H1 (cell line): Measurements from ENCODE around the gene USH2A. TPM values are rescaled to one million over a fixed set of nuclear protein-coding genes. Genes with fewer than 3 reads are reported as not detected.

ENCODE experiments used
- KDM4A ChIP-seq: IDR thresholded peaks from one replicate; pipeline ENCODE4 v1.7.1; 2012; ENCODE audit warnings: low read depth, mild to moderate bottlenecking, moderate library complexity, low read length, inconsistent platforms; ENCODE audit not compliant: severe bottlenecking
- MAFK ChIP-seq: IDR thresholded peaks from 2 replicates; pipeline ENCODE4 v1.6.1; 2012; ENCODE audit warnings: low read depth, mild to moderate bottlenecking, improper control_type of control experiment, low read length
- PHF8 ChIP-seq: fragments of 200-600 bp; sonication (generic); conservative IDR thresholded peaks from 2 replicates; pipeline ENCODE4 v1.7.1; 2012; ENCODE audit warnings: low read depth, mild to moderate bottlenecking, inconsistent platforms, low read length, moderate library complexity
- POU5F1 ChIP-seq: IDR thresholded peaks from 2 replicates; pipeline ENCODE4 v1.6.1; 2011; ENCODE audit warnings: low read depth, mild to moderate bottlenecking, low read length, moderate library complexity
- polyA plus RNA-seq, 7 experiments: library from polyadenylated mRNA; depleted of rRNA in 3 of 7; stranded (reverse) in 5 of 7; unstranded in 2 of 7; fragments of >200 nt in 5 of 7; fragments of 200-250 nt in 2 of 7; gene quantifications; 1 replicate in 5 of 7; 2 replicates in 1 of 7; 4 replicates in 1 of 7; pipeline versions ENCODE4 v1.2.1 to v1.2.3, GENCODE V29; 2011 to 2013; ENCODE audit warnings: missing spikeins in 2 of 7, mixed read lengths in 2 of 7
- total RNA-seq: library from RNA; stranded (reverse); fragmentation: NEBNext Ultra II Directional; extraction: Animal tissue kit (Norgen Biotek cat#: 25700); gene quantifications from 2 replicates; pipeline ENCODE4 v1.2.1, GENCODE V29; 2021

USH2A gene
- total and polyA plus RNA-seq, 2 of the 8 experiments (the other 6 are each of a cell fraction or from before 2014, with no cell fraction given) = 0.02 to 0.17 TPM

DNA sequence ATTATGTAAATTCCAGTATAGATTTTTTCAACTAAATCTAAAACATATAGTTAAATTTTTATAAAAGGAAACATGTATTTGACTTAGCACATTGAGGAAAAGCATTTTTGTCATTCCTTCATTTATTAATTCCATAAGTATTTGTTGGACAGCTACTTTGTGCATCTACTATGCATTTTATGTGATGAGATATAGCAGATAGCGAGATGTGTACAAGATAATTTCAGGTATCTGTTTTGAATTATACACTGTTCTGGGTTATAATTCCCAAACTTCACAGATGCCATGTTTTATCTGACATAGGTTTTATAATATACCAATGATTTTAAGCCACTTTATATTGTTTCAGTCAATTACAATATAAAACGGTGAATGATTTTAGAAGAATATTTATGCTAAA lies 398.7 kb downstream of the USH2A start (continued):
- TF ChIP-seq PHF8 (no peak), POU5F1 (no peak), MAFK (no peak), KDM4A (no peak)
